RWPE2 (cell line): ENCODE measurements around the gene ZFYVE21.

ENCODE experiments used
- ATAC-seq: fragments of 200-7000 bp; cut with Tn5 transposase; 3 replicates; pipeline ENCODE4 v1.9.1; 2021; ENCODE audit warnings: low read depth
- DNase-seq: peaks from one replicate; pipeline ENCODE4 v3.0.0-alpha.2; 2020; ENCODE audit warnings: low spot score
- H3K27ac ChIP-seq: fragments of 450-650 bp; 2 replicates; pipeline ENCODE4 v1.5.1; 2017; ENCODE audit warnings: mild to moderate bottlenecking; ENCODE audit not compliant: poor library complexity, severe bottlenecking
- H3K27me3 ChIP-seq: fragments of 250-450 bp; sonication (Bioruptor Pico); 2 replicates; pipeline ENCODE4 v1.5.1; 2021; ENCODE audit warnings: mild to moderate bottlenecking, moderate library complexity; ENCODE audit not compliant: insufficient read depth, poor library complexity, severe bottlenecking
- H3K36me3 ChIP-seq: fragments of 250-450 bp; sonication (Bioruptor Pico); 2 replicates; pipeline ENCODE4 v1.5.1; 2020; ENCODE audit warnings: low read depth, mild to moderate bottlenecking, moderate library complexity
- H3K4me1 ChIP-seq: fragments of 250-450 bp; sonication (Bioruptor Pico); 2 replicates; pipeline ENCODE4 v1.5.1; 2021; ENCODE audit warnings: mild to moderate bottlenecking, moderate library complexity; ENCODE audit not compliant: insufficient read depth, poor library complexity, severe bottlenecking
- H3K4me3 ChIP-seq: fragments of 250-450 bp; sonication (Bioruptor Pico); 2 replicates; pipeline ENCODE4 v1.5.1; 2021; ENCODE audit warnings: mild to moderate bottlenecking, moderate library complexity; ENCODE audit not compliant: severe bottlenecking
- H3K9me3 ChIP-seq: fragments of 250-450 bp; sonication (Bioruptor Pico); 2 replicates; pipeline ENCODE4 v1.5.1; 2021; ENCODE audit warnings: mild to moderate bottlenecking, moderate library complexity; ENCODE audit not compliant: severe bottlenecking
- TF ChIP-seq, protein P1 (sequence below): fragments of 450-650 bp; IDR thresholded peaks from one replicate; pipeline ENCODE4 v1.5.1; 2017; ENCODE audit warnings: mild to moderate bottlenecking, moderate library complexity; ENCODE audit not compliant: poor library complexity, severe bottlenecking

The ZFYVE21 gene

DNA sequence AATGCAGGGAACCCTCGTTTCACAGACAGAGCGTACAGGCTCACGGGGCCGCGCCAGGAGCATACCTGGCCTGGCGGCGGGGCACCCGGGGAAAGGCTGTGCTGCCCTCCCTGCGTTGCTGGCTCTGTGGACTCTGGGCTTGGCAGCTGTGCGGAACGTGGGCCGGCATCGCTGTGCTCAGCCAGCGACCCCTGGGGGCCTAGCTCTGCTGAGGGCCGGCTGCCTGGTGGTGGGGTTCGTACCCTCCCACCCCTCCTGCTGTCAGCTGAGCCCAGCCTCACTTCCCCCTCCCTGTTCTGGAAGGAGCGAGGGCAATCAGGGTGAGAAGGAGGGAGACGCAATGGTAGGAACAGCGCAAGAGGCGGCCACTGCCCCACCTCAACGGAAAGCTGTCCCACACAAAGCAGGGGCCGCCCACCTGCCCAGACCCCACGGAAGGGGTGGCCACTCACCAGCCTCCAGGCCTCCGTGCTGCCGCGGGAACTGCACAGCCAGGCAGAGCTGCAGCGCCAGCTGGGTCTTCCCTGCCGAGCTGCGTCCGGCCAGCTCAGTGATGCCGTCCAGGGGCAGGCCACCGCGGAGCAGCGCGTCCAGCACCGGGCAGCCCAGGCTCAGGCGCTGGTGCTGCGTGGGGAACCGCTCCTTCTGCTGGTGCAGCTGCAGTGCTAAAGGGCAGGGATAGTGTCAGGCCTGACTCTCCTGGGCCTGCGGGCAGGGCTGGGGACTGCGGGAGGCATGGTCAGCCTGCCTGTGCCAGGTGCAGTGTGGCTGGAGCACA, 8.9 kb upstream of the ZFYVE21 start:
- H3K27ac ChIP-seq: no peak overlapping the region
- H3K4me3 ChIP-seq: no peak overlapping the region
- peaks cover 11% of the 10 kb centered on the region for H3K4me1 ChIP-seq
- TF ChIP-seq, protein P1, sequence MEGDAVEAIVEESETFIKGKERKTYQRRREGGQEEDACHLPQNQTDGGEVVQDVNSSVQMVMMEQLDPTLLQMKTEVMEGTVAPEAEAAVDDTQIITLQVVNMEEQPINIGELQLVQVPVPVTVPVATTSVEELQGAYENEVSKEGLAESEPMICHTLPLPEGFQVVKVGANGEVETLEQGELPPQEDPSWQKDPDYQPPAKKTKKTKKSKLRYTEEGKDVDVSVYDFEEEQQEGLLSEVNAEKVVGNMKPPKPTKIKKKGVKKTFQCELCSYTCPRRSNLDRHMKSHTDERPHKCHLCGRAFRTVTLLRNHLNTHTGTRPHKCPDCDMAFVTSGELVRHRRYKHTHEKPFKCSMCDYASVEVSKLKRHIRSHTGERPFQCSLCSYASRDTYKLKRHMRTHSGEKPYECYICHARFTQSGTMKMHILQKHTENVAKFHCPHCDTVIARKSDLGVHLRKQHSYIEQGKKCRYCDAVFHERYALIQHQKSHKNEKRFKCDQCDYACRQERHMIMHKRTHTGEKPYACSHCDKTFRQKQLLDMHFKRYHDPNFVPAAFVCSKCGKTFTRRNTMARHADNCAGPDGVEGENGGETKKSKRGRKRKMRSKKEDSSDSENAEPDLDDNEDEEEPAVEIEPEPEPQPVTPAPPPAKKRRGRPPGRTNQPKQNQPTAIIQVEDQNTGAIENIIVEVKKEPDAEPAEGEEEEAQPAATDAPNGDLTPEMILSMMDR: no peak
- H3K36me3 ChIP-seq: peaks cover 90% of the 10 kb centered on the region
- no peaks in the 10 kb centered on the region for H3K9me3 ChIP-seq
- ATAC-seq (no peak), DNase-seq (no peak)
- no peaks in the 10 kb centered on the region for H3K27me3 ChIP-seq

DNA sequence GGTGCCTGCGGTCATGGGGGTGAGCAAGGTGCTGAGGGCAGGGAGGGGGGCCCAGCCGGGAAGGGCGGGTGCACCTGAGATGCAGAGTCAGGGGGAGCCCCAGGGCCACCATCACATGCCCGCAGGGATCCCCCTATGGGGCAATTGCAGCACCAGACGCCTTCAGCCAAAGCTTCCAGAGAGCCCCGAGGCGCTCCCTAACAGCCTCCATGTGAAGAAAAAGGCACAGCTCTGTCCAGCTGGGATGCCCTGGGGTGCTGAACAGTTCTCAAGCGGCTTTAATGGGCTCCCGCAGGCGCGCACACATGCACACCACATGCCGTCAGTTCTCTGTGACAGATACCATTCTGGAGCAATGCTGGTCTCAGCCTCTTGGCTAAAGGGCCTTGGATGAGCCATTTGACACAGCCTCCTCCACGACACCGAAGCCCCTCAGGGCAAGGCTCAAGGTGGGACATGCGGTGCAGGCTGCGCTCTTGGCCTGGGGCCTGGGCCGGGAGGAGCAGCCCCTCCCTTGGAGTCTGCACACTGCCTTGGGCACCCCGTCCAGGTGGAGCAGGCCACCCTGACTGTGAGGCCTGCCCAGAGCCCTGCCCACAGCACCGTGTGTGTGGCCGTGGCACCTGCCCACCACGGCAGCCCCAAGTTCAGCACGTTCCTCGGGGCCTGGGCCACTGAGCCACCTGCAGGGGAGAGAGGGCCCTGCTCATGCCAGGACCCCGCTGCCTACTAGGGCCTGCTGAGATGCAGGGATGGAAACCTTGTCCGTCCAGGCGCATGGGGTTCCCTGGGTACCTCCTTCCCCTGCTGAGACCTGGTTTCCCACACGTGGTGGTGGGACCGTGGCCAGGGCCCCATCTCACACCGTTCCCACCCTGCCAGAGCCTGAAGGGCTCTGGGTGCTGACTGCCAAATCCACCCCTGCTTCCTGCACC, 8.0 kb upstream of the ZFYVE21 start:
- Histone ChIP-seq H3K4me1 (peaks cover 18% of the 10 kb centered on the region), H3K36me3 (peaks cover 86% of the 10 kb centered on the region), H3K4me3 (no peak overlapping the region), H3K9me3 (no peaks in the 10 kb centered on the region), H3K27ac (no peak overlapping the region), H3K27me3 (no peaks in the 10 kb centered on the region)
- ATAC-seq (no peak), DNase-seq (no peak)
- TF ChIP-seq, protein P1: no peak

DNA sequence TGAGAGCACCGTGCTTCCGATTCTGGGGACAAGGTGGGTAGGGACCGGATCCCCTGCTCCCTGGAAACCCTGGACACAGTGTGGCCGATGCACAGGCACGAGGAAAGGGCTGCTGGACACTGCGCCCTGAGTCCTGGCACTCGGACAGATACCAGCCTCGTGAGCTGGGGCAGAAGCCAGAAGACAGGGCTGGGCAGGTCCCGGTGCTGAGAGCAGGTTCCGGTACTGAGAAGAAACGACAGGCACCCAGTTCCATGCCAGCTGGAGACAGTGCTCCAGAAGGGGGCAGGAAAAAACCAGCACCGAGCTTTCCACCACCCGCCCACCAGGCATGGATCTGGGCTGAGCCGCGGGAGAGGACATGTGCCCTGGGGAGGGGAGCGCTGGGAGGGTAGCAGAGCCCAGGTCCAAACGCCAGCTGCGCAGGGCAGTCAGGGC, 6.8 kb upstream of the ZFYVE21 start:
- Histone ChIP-seq H3K36me3 (peaks cover 94% of the 10 kb centered on the region), H3K9me3 (no peaks in the 10 kb centered on the region), H3K4me3 (no peak overlapping the region), H3K27me3 (no peaks in the 10 kb centered on the region), H3K27ac (no peak overlapping the region), H3K4me1 (peaks cover 28% of the 10 kb centered on the region)
- DNase-seq: no peak
- ATAC-seq: no peak
- TF ChIP-seq, protein P1: no peak

DNA sequence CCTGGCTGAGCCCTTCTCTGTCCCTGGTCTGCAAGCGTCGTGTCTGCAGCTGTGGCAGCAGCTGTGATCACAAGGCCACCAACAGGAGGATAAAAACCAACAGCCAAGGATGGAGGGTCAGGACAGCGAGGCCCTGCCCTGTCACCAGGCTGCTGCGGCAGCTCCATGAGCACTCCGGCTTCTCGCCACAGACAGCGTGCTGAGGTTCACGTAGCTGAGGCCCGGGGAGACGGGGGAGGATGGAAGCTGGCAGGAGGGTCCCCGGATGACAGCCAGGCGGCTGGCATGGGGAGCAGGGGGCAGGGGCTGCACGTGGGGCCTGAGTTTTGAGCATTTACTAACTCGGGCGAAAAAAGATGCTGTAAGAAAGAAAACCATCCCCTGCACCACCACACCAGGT, 5.8 kb upstream of the ZFYVE21 start:
- no peak for ATAC-seq
- TF ChIP-seq, protein P1: no peak
- no peaks in the 10 kb centered on the region for H3K27me3 ChIP-seq

More for the DNA sequence above, 5.8 kb upstream of the ZFYVE21 start:
- Histone ChIP-seq H3K4me3 (no peak overlapping the region), H3K27ac (no peak overlapping the region), H3K9me3 (no peaks in the 10 kb centered on the region), H3K36me3 (peaks cover 87% of the 10 kb centered on the region), H3K4me1 (peaks cover 32% of the 10 kb centered on the region)
- no peak for DNase-seq
